Trophoblast cell (in vitro differentiated cells and primary cell): ENCODE data around the gene NUCKS1.

Experiments used
- DNase-seq, 2 donors: peaks; one replicate each; pipeline ENCODE4 v3.0.0-alpha.2; 2016
- H2AFZ ChIP-seq: 2 replicates; pipeline ENCODE4 v1.6.1; 2013; ENCODE audit warnings: low read length, moderate library complexity, mild to moderate bottlenecking; ENCODE audit not compliant: insufficient read depth, poor library complexity
- H2AK5ac ChIP-seq: 2 replicates; pipeline ENCODE4 v1.6.1; 2013; ENCODE audit warnings: mild to moderate bottlenecking, low read length
- H2BK120ac ChIP-seq: 2 replicates; pipeline ENCODE4 v1.6.1; 2013; ENCODE audit warnings: low read length, mild to moderate bottlenecking, moderate library complexity; ENCODE audit not compliant: insufficient read depth, poor library complexity
- H2BK12ac ChIP-seq: 2 replicates; pipeline ENCODE4 v1.6.1; 2013; ENCODE audit warnings: mild to moderate bottlenecking, low read length, moderate library complexity
- H2BK5ac ChIP-seq: 2 replicates; pipeline ENCODE4 v1.6.1; 2013; ENCODE audit warnings: low read length, low read depth, moderate library complexity, mild to moderate bottlenecking; ENCODE audit not compliant: poor library complexity
- H3K14ac ChIP-seq: 2 replicates; pipeline ENCODE4 v1.6.1; 2013; ENCODE audit warnings: mild to moderate bottlenecking, low read length
- H3K18ac ChIP-seq: 2 replicates; pipeline ENCODE4 v1.6.1; 2013; ENCODE audit warnings: mild to moderate bottlenecking, low read length
- H3K23ac ChIP-seq: 2 replicates; pipeline ENCODE4 v1.6.1; 2013; ENCODE audit warnings: low read length
- H3K27ac ChIP-seq: 2 replicates; pipeline ENCODE4 v1.5.1; 2013; ENCODE audit warnings: low read depth, mild to moderate bottlenecking, inconsistent platforms, low read length, moderate library complexity
- H3K27me3 ChIP-seq: 2 replicates; pipeline ENCODE4 v1.6.1; 2013; ENCODE audit warnings: inconsistent platforms, mild to moderate bottlenecking, low read length, moderate library complexity; ENCODE audit not compliant: insufficient read depth
- H3K36me3 ChIP-seq, 2 experiments: 1 replicate in 1 of 2; 2 replicates in 1 of 2; pipeline ENCODE4 v1.6.1; 2013; ENCODE audit warnings: low read length in 2 of 2, mild to moderate bottlenecking in 2 of 2, moderate library complexity in 1 of 2; ENCODE audit not compliant: insufficient read depth in 2 of 2, control insufficient read depth in 1 of 2
- H3K4ac ChIP-seq: 2 replicates; pipeline ENCODE4 v1.6.1; 2013; ENCODE audit warnings: low read depth, mild to moderate bottlenecking, low read length, moderate library complexity
- H3K4me1 ChIP-seq, 2 experiments: 1 replicate in 1 of 2; 2 replicates in 1 of 2; pipeline ENCODE4 v1.6.1; 2013; ENCODE audit warnings: low read length in 2 of 2, mild to moderate bottlenecking in 2 of 2, moderate library complexity in 1 of 2; ENCODE audit not compliant: insufficient read depth in 2 of 2, control insufficient read depth in 1 of 2
- H3K4me2 ChIP-seq: 2 replicates; pipeline ENCODE4 v1.6.1; 2013; ENCODE audit warnings: inconsistent platforms, mild to moderate bottlenecking, low read length, moderate library complexity
- H3K4me3 ChIP-seq: 2 replicates; pipeline ENCODE4 v1.5.1; 2013; ENCODE audit warnings: mild to moderate bottlenecking, low read depth, low read length, inconsistent platforms
- H3K79me1 ChIP-seq: one replicate; pipeline ENCODE4 v1.6.1; 2013; ENCODE audit warnings: low read length
- H3K79me2 ChIP-seq: 2 replicates; pipeline ENCODE4 v1.6.1; 2013; ENCODE audit warnings: low read length, mild to moderate bottlenecking; ENCODE audit not compliant: control insufficient read depth, insufficient read depth, poor library complexity
- H3K9ac ChIP-seq: 2 replicates; pipeline ENCODE4 v1.6.1; 2013; ENCODE audit warnings: mild to moderate bottlenecking, low read length
- H3K9me3 ChIP-seq: 2 replicates; pipeline ENCODE4 v1.6.1; 2013; ENCODE audit warnings: low read depth, mild to moderate bottlenecking, control low read depth, inconsistent platforms, low read length; ENCODE audit not compliant: insufficient read depth
- H4K12ac ChIP-seq: 2 replicates; pipeline ENCODE4 v1.6.1; 2013; ENCODE audit warnings: low read depth, mild to moderate bottlenecking, low read length, moderate library complexity
- H4K8ac ChIP-seq: 2 replicates; pipeline ENCODE4 v1.6.1; 2013; ENCODE audit warnings: low read depth, mild to moderate bottlenecking, low read length, moderate library complexity
- H4K91ac ChIP-seq: one replicate; pipeline ENCODE4 v1.6.1; 2013; ENCODE audit warnings: low read depth, mild to moderate bottlenecking, low read length, moderate library complexity
- WGBS: extraction: QIAGEN DNeasy Blood & Tissue Kit; methylation state at CpG from one replicate; pipeline ENCODE4 v1.1.7; 2013; ENCODE audit warnings: missing lambda C conversion rate; ENCODE audit not compliant: insufficient read length, insufficient coverage; ENCODE audit errors: extremely low coverage; 5-methylcytosine and 5-hydroxymethylcytosine counted together

The NUCKS1 gene

DNA sequence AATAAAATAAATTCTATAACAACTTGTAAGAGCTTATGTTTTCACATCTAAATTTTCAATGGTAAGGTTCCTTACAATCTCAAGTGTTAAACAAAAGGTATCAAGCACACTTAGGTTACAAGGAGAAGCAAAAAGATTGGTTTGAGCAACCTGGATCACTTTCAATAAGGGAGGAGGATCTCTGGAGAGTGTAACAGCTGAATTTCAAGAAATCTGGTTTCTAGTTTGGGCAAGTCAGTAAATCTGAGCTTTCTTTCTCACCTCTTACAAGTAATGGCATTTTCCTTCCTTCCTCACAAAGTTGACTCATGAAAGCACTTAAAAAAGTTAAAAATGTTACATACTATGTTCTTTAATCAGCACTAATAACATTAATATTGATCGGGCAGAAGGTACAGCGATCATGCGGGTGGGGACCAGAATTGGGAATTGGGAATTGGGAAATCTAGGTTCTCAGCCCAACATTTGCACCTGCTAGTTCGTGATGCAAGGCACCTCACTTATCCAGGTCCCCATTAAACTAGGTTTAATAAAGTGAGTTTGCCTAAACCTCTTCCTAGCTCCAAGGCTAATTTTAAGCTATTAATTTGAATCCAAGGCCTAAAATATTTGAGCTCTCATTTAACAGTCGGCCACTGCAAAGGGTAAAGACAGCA lies 3.1 kb downstream of the NUCKS1 start:
- no peak overlapping the region for H2AK5ac ChIP-seq
- no peak overlapping the region for H2BK120ac ChIP-seq
- no peak overlapping the region for H3K18ac ChIP-seq
- no peak overlapping the region for H3K23ac ChIP-seq
- no peak overlapping the region for H2BK12ac ChIP-seq
- peak overlapping the region; percentile 38 for H3K4me2 ChIP-seq
- peaks cover 0 to 3% of the 10 kb centered on the region in 2 experiments for H3K36me3 ChIP-seq
- no peak overlapping the region for H2AFZ ChIP-seq
- H4K91ac ChIP-seq, result no peak overlapping the region
- H4K12ac ChIP-seq, result no peak overlapping the region
- no peak overlapping the region for H4K8ac ChIP-seq
- peaks cover 12% of the 10 kb centered on the region for H3K79me1 ChIP-seq
- no peak overlapping the region for H3K27ac ChIP-seq
- no peak overlapping the region for H3K9ac ChIP-seq
- WGBS, result no CpG with 5 or more reads among the region's 5 CpGs
- no peaks in the 10 kb centered on the region for H3K9me3 ChIP-seq
- no peak for DNase-seq
- H3K4ac ChIP-seq, result peak overlapping the region; percentile 99
- H3K79me2 ChIP-seq, result peaks cover 18% of the 10 kb centered on the region
- no peaks in the 10 kb centered on the region for H3K27me3 ChIP-seq
- H3K4me1 ChIP-seq, result peaks cover 0 to 5% of the 10 kb centered on the region in 2 experiments
- no peak overlapping the region for H2BK5ac ChIP-seq
- no peak overlapping the region for H3K14ac ChIP-seq
- no peak overlapping the region for H3K4me3 ChIP-seq

DNA sequence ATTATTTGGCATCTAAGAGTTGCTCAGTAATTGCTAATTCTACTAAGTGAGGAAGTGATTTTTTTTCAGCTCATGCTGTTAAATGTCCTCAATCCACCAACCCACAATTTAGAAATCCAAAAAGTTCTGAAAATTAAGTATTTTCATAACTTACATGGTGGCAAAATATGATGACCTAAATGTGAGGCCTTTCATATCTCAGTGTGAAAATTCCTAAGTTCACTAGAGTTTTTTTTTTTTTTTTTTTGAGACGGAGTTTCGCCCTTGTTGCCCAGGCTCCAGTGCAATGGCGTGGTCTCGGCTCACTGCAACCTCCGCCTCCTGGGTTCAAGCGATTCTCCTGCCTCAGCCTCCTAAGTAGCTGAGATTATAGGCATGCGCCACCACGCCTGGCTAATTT lies 5.6 kb downstream of the NUCKS1 start:
- DNase-seq, result no peak

DNA sequence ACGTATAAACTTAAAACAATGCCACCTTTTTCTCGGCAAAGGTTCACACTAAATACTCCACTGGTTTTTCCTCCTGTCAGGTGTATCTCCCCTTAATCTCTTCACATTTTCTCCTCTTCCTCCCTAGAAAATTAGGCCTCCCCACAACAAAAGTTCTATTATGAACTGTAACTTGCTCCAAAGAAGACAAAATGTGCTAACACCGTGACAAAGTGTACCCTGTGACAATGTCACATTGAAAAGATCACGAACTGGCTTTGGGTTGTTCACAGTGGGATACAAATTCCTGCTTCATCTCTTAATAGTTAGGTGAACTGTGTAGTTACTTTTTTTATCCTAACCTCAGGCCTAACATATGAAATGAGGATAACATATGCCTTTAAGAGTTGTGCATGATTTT lies 6.0 kb downstream of the NUCKS1 start:
- peaks cover 6 to 11% of the 10 kb centered on the region in 2 experiments for H3K36me3 ChIP-seq
- H3K14ac ChIP-seq, result no peak overlapping the region
- peak overlapping the region; percentile 3 for H3K4ac ChIP-seq
- no peak overlapping the region for H3K27ac ChIP-seq
- peaks cover 18% of the 10 kb centered on the region for H3K79me2 ChIP-seq
- H3K27me3 ChIP-seq, result no peaks in the 10 kb centered on the region
- H3K9me3 ChIP-seq, result no peaks in the 10 kb centered on the region
- no CpG with 5 or more reads among the region's 4 CpGs for WGBS
- H3K4me3 ChIP-seq, result no peak overlapping the region
- H3K4me2 ChIP-seq, result no peak overlapping the region
- no peak overlapping the region for H2AK5ac ChIP-seq
- no peak overlapping the region for H2BK5ac ChIP-seq
- H3K18ac ChIP-seq, result no peak overlapping the region
- H2BK12ac ChIP-seq, result no peak overlapping the region
- no peak overlapping the region for H4K12ac ChIP-seq
- no peak overlapping the region for H3K23ac ChIP-seq
- no peak for DNase-seq
- H2AFZ ChIP-seq, result no peak overlapping the region
- H2BK120ac ChIP-seq, result no peak overlapping the region
- H4K91ac ChIP-seq, result no peak overlapping the region
- H3K4me1 ChIP-seq, result peaks cover 0 to 5% of the 10 kb centered on the region in 2 experiments
- peaks cover 1% of the 10 kb centered on the region for H3K79me1 ChIP-seq
- no peak overlapping the region for H4K8ac ChIP-seq
- H3K9ac ChIP-seq, result no peak overlapping the region

More for the DNA sequence above, 5.6 kb downstream of the NUCKS1 start:
- Histone ChIP-seq H3K14ac (no peak overlapping the region), H3K27ac (no peak overlapping the region), H3K9ac (no peak overlapping the region), H4K91ac (no peak overlapping the region), H3K79me2 (peaks cover 20% of the 10 kb centered on the region), H4K8ac (no peak overlapping the region), H3K23ac (no peak overlapping the region), H3K9me3 (no peaks in the 10 kb centered on the region), H2BK5ac (no peak overlapping the region), H3K79me1 (peaks cover 2% of the 10 kb centered on the region), H2BK12ac (no peak overlapping the region), H3K18ac (no peak overlapping the region), H3K4me2 (no peak overlapping the region), H4K12ac (no peak overlapping the region), H2AFZ (no peak overlapping the region), H2BK120ac (no peak overlapping the region), H3K27me3 (no peaks in the 10 kb centered on the region), H2AK5ac (no peak overlapping the region), H3K4ac (no peak overlapping the region), H3K36me3 (peaks cover 6 to 11% of the 10 kb centered on the region in 2 experiments), H3K4me3 (no peak overlapping the region), H3K4me1 (peaks cover 0 to 5% of the 10 kb centered on the region in 2 experiments)
- no CpG with 5 or more reads among the region's 8 CpGs for WGBS

DNA sequence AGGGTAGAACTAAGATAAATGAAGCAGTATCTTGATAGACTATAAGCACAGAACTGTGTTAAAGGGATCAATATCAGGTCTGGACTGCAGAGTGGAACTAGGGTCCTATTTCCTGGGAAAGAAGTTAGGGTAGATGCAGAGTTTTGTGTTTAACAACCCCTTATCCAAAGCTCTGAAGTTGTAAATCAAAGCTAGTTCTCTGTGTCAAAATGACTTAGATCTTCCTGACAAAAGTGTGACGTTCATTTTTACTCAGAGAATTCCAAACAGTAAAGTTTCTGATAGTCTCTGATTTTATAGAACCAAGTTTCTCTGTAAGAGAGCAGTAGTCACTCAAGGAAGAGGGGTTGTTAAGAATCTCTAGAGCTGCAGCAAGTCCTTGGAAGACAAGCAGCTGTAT lies 8.3 kb downstream of the NUCKS1 start:
- Histone ChIP-seq H4K12ac (no peak overlapping the region), H3K23ac (no peak overlapping the region), H3K14ac (no peak overlapping the region), H2AFZ (no peak overlapping the region), H3K36me3 (peaks cover 8 to 13% of the 10 kb centered on the region in 2 experiments), H3K4me3 (no peak overlapping the region), H3K27ac (no peak overlapping the region), H3K79me2 (peaks cover 16% of the 10 kb centered on the region), H2BK120ac (no peak overlapping the region), H3K18ac (no peak overlapping the region), H2BK12ac (no peak overlapping the region), H4K91ac (no peak overlapping the region), H3K9me3 (no peaks in the 10 kb centered on the region), H3K27me3 (no peaks in the 10 kb centered on the region), H3K4me2 (no peak overlapping the region), H2BK5ac (no peak overlapping the region), H3K79me1 (no peaks in the 10 kb centered on the region), H2AK5ac (no peak overlapping the region), H3K4ac (peak overlapping the region; percentile 89), H4K8ac (no peak overlapping the region), H3K9ac (no peak overlapping the region), H3K4me1 (no peaks in the 10 kb centered on the region)
- no peak for DNase-seq
- no CpG with 5 or more reads among the region's 1 CpG for whole genome bisulfite sequencing
